Suppressor macrophage treated with lipopolysaccharide for 1 hour (primary cell): Measurements from ENCODE around the gene ZIM2.

Source experiments
- DNase-seq, 3 donors: peaks; one replicate each; pipeline ENCODE4 v3.0.0-alpha.2; 2020 to 2022

Gene ZIM2

DNA sequence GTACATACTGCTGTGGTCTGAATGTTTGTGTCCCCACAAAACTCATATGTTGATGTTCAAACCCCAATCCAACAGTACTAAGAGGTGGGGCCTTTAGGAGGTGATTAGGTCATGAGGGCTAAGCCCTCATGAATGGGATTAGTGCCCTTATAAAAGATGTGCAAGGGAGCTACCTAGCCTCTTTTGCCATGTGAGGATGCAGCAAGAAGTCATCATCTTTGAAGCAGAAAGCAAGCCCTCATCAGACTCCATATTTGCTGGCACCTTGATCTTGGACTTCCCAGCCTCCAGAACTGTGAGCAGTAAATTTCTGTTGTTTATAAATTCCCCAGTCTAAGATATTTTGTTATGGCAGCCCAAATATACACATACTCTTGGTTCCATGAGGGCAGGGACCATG is 33.9 kb downstream of the ZIM2 start:
- DNase-seq, result no peak

DNA sequence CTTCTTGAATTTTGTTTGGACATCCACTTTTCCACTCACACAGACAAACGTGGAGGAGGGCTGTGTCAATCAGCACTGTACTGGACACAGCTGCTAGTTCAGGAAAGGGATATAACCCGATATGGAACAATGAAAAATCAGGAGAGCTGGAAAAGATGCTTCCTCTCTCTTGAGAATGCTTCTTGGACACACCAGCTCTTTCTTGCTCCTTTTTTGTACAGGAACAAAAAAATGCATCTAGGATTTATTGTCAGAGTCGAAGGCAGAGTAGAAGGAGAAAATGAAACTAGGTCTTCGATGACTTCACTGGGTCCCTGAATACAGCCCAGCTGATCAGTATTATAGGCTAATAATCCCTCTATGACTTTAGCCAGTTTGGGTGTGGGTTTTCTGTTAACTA is 62.2 kb downstream of the ZIM2 start:
- DNase-seq, result no peak

DNA sequence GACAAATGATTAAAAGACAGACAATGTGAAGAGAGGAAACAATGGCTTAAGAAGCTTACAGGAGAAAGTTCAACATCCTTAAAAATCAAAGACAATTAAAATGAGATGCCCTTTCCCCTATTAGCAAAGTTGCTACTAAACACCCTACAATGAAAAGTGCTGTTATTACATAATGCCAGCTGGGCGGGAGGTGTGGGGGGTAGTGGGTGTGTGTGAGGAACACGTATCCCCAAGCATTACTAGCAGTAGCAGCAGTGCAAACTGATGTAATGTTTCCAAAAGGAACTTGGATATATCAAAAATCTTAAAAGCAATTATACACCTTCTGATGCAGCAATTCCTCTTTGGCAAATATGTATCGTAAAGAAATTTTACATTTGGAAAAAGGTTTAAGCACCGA is 70.9 kb downstream of the ZIM2 start:
- no peak for DNase-seq

DNA sequence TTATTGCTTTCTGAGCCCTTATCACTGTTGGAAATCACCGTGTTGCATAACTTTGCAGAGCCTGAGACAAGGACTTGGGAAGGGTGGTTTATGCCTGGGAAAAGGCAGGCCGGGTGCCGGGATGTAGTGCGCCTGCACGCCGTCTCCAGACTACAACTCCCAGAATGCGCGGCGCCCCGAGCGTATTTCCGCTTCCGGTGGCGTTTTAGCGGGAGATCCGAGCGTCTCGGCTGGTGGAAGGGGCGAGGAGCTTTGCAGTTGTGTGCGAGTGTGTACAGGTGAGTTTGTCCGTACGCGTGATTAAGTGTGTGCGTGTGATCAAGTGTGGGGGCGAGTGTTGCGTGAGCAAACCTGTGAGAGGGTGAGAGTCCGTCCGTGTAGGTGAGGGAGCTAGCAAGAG is 75.4 kb downstream of the ZIM2 start:
- DNase-seq, result peak in 2 of 3 donors; percentile 20 to 22

DNA sequence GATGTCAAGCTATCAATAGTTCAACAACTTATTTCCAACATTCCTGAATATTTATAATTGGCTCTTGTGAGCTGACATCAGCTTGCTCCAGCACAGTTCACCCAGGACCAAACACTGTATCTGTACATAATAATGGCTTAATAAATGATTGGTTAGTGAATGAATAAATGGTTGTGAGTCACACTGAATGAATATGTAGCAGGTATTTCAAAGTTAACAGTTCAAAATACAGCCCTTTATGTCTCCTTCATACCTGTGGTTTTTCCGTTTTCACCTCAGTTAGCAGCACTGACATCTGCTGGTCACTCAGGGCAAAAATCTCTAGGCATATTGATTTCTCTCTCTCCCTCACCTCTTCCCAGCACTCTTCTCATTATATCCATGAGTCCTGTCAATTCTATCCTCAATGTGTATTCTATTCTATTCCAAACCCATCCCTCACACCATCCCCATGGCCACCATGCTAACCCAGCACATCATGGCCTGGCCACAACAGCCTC is 76.3 kb downstream of the ZIM2 start:
- DNase-seq, result no peak

DNA sequence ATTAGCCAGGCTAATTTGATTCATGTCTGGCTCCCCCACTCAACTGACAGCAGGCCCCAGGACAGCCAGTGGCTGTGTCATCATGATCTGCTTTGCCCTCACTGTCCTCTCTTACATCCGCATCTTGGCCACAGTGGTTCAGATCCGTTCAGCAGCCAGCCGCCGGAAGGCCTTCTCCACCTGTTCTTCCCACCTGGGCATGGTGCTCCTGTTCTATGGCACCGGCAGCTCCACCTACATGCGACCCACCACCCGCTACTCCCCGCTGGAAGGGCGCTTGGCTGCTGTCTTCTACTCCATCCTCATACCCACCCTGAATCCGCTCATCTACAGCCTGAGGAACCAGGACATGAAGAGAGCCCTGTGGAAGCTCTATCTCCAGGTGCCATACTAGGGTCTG is 79.7 kb downstream of the ZIM2 start:
- no peak for DNase-seq

DNA sequence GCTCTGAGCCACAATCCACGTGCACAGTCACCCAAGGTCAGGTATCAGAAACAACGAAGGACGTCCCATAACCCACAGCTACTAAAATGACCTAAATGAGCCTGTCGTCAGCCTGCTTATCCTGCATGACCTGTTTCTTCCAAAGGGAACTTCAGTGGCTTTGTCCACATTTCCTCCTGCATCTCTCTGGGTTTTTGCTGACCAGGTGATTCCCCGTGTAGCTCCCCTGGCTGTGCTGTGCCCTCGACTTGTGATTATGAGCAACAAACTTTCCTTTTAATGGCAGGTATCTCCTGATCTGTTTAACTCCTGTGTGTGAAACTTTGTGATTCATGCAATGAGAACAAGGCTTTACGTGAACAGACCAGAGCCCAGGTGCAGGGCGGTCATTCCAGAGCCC is 81.0 kb downstream of the ZIM2 start:
- DNase-seq, result no peak

DNA sequence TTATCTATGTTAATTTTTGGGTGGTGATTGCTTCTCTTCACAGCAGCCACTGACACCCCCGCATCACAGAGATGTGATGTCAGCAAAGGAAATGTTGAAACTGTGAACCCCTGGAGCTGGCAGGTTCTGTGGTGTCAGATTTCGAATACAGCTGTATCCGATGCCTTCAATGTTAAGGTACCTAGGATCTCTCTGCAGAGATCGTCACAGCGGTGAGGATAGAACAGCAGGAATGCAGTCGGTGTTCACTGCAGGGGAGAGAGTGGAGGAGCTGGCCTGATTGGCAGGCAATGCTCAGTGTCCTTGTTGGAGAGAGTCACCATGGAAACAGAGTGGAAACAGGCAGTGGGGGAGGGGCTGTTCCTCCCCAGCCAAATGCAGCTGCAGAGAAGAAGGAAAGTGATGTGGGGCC is 89.4 kb downstream of the ZIM2 start:
- no peak for DNase-seq

DNA sequence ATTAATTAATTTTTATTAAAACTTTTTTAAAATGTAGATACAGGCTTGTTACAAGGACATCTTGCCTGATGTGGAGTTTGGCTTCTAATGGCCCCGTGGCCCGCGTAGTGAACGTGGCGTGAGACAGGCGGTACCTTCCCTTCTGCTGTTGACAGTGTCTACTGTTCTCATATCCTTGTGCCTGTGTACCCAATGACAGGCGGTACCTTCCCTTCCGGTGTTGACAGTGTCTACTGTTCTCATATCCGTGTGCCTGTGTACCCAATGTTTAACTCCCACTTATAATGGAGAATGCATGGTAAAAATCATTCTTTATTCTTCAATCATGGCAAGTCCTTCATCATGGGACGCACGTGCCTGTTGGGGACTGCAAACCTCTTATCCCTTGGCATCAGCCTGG is 89.9 kb downstream of the ZIM2 start:
- DNase-seq, result no peak

DNA sequence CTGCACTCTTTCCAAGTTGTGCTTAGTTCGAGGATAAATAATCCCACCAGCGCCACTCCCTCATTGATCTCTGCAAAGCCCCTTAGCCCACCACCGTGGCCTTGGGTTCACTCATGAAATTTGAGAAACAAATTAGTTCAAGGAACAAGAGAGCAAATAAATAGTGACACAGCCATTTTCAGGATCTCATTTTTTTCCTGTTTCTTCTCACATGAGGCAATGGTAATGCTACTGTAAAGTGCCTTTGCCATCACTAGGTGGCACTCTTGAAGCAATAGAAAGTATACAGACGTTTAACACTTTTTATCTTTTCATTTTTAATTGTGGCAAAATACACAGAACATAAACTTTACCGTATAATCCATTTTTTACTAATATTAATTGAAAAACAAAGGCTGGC is 92.1 kb downstream of the ZIM2 start:
- peak; percentile 1 to 39 (median 35) for DNase-seq

DNA sequence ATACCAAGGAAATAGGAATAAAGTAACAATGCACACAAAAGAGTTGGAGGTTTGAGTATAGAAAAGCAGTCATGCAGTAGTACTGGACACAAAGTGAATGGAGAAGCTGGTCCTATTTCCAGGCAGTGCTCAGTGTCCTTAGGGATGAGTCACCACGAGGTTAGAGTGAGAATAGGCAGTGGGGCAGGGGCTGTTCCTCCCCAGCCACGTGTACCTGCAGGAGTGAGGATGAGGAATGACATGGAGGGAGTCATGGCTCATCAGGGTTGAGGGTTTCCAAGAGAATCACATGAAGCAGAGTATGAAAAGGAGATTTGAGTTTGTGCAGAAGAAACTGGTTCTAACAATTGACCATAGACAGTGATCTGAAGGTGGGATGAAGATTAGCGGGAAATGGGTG is 94.2 kb downstream of the ZIM2 start:
- no peak for DNase-seq

DNA sequence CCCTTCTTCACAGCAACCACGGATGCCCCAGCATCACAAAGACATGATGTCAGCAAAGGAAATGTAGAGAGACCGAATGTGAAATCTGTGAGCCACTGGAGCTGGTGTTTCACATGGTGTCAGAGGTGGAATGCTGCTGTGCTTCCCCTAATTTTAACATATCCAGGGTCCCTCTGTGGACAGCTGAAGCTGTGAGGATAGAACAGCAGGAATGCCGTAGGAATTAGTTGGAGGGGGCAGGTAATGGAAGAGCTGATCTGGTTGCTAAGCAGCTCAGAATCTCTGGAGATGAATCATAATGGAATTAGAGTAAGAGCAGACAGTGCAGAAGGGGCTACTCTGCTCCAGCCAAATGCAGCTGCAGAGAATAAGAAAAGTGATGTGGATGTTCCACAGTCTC is 100.0 kb downstream of the ZIM2 start:
- DNase-seq, result no peak

DNA sequence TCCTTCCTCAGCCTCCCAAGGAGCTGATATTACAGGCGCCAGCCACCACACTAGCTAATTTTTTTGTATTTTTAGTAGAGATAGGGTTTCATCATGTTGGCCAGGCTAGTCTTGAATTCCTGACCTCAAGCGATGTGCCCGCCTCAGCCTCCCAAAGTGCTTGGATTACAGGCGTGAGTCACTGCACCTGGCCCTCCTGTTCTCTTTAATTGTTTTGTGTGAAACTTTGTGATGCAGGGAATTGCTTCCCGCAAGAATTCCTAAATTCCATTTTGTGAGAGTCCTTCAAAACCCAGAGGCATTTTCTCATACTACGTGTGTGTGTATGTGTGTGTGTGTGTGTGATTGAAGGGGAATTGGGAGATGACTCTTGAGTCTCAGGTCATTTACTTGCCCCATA is 104.0 kb downstream of the ZIM2 start:
- DNase-seq, result no peak

DNA sequence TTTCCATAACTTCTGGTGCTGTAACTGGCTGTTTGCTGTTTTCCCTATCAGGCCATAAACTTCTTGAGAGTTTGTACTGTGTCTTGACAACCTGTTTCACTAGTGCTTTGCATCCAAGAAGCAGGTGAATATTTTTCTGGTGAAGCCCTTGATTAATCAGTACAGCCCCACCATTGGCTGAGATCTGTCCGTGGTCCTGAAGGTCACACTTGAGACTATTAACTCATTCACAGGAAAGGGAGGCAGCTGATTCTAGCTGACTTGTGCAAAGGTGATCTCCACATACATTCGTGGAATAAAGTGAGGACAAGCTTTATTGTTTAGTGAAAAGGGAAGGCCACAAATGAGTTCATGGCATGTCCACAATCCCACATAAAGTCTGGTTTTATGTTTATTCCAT is 107.5 kb downstream of the ZIM2 start:
- no peak for DNase-seq

DNA sequence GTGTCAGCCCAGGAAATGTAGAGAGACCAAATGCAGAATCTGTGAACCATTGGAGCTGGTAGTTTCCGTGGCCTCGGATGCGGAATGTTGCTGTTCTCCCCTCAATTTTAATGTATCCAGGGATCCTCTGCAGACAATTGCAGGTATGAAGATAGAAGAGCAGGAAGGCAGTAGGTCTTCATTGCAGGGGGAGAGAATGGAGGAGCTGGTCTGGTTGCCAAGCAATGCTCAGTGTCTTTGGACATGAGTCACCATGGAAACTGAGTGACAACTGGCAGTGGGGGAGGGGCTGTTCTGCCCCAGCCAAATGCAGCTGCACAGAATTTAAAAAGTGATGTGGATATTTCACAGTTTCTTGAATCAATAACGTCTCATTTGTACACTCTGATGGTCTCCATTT is 112.8 kb downstream of the ZIM2 start:
- DNase-seq, result no peak

DNA sequence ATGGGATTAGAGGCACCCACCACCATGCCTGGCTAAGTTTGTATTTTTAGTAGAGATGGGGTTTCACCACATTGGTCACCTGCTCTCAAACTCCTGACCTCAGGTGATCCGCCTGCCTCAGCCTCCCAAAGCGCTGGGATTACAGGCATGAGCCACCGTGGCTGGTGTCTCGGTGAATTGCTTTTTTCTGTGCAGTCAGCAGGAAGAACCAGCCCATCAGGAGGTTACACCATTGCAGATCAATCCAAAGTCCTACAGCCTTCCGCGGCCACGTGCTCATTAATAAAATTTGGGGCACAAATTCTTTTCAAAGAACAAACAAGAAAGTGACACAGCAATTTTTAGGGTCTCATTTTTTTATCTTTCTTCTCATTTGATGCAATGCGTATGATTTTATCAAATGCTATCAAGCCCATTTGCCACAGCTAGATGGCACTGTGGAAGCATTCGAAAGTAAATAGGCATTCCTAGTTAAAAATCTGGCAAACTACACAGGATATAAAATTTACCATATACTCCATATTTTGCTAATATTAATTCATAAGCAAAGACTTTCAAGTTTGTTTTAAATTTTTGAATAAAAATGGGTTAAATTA is 114.6 kb downstream of the ZIM2 start:
- peak in 2 of 3 donors; percentile 1 for DNase-seq
